HG03442 (cell line): ENCODE results near the gene EPHB6.
A peak's percentile ranks its signal among the peaks of the same experiment; 100 is the strongest.

Experiments used
- ATAC-seq: cut with Tn5 transposase; IDR thresholded peaks from one replicate; pipeline ENCODE4 v1.9.1; 2021; ENCODE audit warnings: mild to moderate bottlenecking, moderate library complexity; ENCODE audit not compliant: unreplicated experiment

Gene EPHB6, protein sequence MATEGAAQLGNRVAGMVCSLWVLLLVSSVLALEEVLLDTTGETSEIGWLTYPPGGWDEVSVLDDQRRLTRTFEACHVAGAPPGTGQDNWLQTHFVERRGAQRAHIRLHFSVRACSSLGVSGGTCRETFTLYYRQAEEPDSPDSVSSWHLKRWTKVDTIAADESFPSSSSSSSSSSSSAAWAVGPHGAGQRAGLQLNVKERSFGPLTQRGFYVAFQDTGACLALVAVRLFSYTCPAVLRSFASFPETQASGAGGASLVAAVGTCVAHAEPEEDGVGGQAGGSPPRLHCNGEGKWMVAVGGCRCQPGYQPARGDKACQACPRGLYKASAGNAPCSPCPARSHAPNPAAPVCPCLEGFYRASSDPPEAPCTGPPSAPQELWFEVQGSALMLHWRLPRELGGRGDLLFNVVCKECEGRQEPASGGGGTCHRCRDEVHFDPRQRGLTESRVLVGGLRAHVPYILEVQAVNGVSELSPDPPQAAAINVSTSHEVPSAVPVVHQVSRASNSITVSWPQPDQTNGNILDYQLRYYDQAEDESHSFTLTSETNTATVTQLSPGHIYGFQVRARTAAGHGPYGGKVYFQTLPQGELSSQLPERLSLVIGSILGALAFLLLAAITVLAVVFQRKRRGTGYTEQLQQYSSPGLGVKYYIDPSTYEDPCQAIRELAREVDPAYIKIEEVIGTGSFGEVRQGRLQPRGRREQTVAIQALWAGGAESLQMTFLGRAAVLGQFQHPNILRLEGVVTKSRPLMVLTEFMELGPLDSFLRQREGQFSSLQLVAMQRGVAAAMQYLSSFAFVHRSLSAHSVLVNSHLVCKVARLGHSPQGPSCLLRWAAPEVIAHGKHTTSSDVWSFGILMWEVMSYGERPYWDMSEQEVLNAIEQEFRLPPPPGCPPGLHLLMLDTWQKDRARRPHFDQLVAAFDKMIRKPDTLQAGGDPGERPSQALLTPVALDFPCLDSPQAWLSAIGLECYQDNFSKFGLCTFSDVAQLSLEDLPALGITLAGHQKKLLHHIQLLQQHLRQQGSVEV

DNA sequence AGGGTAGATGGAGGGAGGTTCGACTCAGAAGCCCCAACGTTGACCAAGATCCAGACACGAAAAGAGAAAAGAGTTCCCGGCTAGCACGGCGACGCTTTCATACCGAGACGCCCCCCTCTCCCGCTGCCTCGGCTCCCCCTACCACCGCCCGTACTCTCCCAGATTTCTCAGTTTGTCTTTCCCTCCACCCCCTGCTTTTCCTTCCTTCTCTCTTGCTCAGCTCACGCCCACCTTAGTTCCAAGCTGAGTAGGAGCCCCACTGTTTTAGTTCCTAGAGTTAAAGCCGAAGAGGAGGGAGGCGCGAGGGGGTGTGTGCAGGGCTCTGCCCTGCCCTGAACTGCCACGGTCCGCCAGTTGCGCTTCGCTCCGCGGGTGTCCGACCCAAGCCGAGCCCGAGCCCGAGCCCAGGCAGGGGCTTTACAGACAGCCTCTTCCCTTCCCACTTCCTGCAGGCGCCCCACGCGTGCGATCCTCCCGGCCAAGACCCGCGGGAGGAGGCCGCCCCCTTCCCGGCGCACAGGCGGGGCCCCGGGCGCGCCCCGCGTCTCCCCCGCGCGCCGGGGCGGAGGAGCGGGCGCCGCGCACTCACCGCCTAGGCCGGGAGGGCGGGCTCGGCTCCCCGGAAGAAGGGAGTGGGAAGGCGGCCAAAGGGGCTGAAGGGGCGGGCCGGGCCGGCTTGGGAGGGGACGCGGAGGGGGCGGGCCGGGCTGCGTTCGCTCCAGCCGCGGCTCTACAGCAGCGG, at the start of gene EPHB6:
Gene EPHB6, plus strand, starts transcription at position 705 of the 742 bp plus-strand sequence. CDS start 8,152 bp downstream, outside the sequence.
- ATAC-seq: peak; percentile 54

DNA sequence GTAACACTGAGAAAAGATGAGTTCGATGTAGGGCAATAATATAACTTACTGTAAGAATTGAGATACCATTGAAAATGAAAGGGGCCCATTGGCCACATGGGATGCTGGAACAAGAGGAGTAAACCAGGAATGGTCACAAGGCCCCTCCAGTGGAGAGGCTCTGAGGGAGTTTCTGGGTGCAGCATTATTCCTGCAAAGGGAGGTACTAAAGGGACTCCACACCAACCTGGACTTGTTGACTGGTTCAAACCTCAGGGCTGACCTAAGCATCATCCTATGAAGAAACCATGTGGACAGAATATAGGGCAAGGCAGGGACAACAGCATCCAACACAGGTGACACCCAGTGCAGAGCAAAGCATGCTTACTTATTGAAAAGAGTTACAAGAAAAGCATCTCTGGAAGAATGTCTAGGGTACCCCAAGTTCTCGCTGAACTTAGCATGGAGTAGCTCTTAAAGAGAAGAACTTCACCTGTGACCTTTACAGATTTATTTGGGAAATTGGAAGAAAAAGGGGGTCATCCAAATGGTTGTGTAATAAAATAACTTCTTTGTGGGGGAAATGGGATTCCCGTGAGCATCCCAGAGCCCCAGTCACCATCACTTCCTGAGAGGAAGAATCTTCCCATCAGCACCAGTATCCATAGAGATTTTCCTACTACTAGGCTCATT, 49.4 kb upstream of the EPHB6 start:
- no peak for ATAC-seq

DNA sequence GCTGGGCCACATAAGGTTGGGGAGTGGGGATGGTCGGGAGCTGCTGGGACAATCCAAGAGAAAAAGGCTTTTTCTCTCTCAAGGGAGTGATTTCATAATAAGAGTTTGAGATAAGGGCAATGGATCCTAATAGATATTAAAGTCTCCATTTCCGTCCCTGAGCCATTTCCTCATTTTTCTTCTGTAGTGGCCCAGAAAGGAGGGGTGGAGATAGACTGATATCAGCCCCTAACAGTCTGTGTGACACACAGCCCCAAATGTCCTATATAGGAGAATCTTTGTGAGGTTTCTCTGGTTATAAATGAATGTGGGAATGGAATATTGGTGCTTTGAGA, 48.9 kb upstream of the EPHB6 start:
- no peak for ATAC-seq

DNA sequence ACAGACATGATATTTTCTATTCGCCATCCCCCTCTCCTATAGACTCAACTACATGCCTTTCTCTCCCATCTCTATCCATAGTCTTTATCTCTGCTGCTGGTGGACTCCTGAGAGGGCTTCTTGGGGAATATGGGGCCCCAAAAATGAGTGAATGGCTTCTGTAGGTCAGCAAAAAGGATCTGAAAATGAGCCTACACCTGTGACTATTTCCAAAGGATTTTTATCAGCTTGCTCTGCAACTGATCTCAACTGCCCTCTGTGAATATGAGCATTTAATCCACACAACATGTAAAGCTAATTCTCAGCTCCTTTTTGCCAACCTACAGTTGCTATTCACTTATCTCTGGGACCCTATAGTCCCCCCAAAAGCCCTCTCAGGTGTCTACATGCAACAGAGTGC, 47.9 kb upstream of the EPHB6 start:
- ATAC-seq: no peak

DNA sequence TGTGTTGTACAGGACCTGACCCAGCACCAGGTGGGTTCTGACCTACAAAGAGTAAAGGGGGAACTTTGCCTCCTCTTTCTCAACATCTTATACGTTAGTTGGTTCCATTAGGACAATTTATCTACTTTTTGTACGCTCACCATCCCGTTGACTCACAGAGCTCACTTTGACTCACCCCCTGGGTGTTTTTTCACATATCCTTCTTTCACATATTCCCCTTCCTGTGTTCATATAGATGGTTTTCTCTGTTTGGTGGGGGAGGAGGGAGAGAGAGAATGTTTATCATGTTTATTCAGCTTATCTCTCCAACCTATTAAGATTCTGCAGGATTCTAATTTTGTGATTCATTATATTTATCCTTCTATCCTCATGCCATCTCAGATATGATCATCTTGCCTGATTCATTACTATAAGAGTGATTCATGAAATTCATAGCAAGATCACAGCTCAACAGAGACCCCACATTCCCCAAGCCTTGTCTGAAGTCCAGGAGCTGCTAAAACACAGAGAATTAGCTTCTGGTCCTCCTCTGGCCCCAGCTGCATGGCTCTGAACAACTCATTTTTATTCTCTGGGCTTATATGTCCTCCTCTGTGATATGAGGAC, 46.9 kb upstream of the EPHB6 start:
- ATAC-seq: peak; percentile 10

DNA sequence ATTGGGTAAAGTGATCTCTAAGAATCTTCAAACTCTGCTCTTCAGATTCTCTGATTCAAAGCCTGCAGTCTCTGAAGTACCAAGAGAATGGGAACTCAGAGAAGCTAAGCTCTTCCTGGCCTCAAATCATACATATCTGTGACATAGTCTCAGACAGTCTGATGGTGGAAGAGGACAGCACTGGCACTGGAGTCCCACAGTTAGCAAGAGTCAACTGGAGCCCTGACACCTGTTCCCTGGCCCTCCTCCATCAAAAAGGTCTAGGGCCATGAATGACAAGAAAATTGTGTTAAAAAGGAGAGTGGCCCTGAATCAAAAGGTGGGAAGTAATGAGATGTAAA, 46.4 kb upstream of the EPHB6 start:
- peak; percentile 14 for ATAC-seq

DNA sequence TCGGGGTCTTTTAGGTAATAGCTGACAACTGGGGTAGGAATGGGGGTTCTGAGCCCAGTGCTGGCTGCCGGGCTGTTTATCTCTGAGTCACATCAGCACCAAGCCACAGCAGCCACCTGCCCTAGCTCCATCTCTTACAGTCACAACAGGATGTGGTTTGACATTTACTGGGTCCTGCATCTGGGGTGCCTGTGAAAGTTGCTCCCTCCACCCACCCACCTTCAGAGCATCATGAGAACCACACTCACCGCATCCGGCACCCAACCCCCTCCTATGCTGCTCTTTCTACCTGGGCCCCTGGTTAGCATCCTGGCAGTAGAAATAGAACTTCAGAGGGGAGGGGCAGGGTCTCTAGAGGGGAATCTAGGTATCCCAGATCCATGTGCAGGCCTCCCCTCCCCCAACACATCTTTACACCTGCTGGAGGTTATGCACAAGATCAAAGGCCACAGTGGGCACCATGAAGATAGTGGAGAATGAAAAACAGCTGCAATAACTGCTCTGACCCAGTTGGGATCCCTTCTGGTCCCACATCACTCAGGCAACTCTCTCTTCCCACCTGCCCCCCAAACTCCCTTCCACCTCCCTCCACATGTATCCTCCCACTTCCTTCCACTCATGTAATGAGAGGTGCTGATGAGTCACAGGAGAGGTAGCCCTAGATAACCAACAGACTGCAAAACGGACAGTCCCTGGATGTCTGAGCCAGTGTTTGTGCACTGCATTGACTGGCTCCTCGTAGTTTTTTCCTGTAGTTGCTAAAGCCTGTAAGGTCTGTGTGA, 45.9 kb upstream of the EPHB6 start:
- ATAC-seq: peak; percentile 83

DNA sequence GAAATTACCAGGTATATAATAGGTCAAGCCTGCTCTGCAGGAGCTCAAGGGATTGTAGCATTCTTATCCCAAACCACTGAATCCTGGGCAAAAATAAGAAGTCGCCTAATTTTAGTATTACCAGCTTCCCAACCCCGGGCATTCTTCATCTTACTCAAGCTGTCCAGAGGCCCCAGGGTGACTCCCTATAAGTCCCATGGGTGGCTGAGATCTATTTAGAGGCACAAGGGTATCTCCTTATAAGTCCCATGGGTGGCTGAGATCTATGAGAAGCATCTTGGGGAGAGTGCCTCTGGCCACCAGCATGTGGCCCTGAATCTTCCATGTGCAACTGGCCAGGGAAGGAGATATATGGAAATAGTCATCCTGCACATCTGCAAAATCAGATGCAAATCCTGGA, 45.2 kb upstream of the EPHB6 start:
- ATAC-seq: no peak

DNA sequence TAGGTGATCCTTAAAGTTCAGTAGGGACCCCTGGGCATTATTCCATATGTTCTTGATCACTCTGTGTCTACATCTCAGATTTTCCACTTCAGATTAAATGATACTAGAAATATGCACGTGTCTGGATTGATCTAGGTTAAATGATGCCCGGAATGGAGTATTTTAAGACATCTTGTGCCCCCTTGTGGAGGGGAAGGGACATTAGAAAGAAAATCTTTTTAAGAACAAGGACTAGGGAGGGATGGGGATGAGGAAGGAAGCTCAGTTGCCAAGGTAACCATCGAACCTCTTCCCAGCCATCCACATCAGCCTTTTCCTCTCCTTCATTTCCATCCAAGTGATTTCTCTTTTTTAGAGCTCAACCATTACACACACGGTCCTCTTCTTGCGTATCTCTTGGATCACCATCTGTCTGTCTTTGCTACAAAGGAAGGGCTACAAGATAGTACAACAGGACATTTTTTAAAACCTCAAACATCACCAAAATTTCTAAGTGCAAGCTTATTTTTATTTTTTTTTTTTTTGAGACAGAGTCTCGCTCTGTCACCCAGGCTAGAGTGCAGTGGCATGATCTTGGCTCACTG, 43.6 kb upstream of the EPHB6 start:
- ATAC-seq: no peak

DNA sequence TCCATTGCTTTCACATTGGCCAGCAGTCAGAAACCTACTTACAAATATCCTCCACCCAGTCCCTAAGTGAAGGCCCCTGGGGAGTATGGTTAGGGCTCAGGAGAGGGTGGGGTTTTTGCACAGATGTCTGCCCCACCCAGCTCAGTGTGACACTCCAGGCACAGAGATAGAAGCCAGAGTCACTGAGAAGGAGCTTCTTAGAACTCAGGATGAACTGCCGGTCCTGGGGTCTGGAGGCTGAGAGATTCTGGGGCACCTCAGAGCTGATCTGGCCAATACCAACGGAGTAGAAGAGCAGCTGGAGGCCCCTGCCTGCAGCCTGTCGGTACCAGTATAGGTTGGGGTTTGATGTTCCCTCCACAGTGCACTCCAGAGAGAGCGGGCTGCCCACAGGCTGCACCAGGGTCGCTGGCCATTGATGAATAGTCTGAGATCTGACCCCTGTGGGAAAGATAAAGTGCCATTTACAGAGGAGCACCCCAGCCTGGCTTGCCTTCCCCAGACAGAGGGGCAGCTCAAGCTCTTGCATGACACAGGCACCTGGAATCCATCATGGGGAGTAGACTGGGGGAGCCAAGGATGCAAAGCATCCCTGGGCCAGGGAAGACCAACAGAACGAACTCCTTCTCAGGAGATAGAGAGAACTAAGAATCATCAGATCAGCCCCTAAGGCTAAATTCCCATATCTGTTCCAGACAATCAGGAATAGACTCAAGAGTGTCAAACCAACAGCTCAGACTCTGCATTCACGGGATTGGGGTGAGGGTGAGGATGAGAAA, 42.2 kb upstream of the EPHB6 start:
- peak; percentile 7 for ATAC-seq

DNA sequence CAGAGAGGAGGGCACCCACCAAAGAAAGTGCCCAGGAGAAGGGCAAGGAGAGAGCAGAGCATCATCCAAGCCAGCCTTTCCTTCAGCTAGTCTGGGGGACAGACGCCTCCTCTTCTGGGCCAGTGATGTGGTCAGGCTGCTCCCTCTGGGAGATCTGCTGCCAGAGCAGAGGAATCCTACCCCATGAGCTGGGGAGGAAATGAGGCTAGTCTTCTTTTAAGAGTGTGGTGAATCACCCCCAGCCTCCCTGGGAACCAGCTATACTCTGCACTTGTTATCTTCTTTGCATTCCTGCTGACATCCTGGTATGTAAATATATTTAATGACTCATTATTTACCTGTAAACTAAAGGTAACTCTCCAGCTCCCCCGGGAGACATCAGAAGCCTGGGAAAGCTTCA, 41.6 kb upstream of the EPHB6 start:
- ATAC-seq: no peak

DNA sequence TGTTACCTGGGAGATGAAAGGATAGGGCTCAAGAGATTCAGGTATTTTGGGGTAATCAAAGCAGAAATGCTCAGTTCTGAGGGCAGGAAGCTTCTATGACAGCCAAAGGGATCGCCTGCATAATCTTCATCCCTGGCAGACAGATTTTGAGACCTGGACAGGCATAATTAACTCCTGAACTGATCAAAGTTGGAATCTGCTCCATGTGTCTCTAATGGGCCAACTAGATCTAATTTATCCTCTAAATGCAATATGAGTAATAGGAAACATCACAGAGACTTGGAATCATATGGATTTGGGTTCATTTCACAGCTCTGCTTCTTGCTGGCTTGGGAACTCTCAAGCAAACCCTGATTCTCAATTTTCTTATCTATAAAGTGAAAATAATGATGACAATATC, 41.2 kb upstream of the EPHB6 start:
- ATAC-seq: no peak

DNA sequence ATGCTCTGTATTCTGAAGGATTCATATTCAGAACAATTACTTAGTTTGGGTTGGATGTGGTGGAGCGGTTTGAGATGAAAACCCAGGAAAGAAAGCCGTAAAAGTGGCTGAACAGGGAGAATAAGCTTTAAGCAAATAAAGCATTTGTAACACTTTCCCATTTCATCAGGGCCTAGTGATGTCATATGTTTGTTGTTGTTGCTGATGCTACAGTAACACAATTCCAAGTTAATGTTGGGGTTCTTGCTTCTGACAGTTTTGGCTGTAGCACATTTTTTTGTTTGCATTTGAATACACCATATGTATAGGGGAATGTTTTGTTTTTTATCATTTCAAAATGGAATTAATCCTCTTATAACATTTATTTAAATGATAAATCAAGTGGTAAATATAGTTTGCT, 40.4 kb upstream of the EPHB6 start:
- ATAC-seq: no peak

DNA sequence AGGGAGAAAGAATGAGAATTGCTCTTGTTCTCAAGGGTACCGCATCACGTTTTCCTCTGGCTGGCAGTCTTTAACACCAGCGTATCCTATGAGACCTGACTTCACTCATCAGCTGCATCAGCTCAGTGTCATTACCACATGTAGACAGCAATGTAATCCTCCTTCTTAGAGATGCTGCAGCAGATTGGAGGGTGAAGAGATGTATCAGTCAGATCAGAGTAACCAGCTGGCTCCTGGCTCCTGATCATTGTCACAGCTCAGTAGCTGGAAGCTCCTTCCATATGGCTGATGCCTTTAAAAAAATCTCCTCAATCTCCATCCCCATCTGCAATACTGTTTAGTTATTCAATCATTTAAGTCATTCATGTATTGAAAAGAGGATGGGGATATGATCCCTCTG, 39.7 kb upstream of the EPHB6 start:
- ATAC-seq: no peak

DNA sequence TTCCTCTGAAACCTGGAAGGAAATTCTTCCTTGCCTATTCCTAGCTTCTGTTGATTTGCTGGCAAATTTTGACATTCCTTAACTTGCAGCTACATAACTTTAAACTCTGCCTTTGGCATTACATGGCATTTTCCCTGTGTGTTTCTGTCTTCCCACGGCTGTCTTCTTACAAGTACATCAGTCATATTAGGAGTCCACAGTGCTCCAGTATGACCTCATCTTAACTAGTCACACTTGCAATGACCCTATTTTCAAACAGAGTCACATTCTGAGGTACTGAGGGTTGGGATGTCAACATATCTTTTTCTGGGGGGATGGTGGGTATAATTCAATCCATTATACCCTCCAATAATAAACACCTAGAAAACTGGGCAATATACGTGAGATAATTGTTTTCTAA, 37.4 kb upstream of the EPHB6 start:
- no peak for ATAC-seq

DNA sequence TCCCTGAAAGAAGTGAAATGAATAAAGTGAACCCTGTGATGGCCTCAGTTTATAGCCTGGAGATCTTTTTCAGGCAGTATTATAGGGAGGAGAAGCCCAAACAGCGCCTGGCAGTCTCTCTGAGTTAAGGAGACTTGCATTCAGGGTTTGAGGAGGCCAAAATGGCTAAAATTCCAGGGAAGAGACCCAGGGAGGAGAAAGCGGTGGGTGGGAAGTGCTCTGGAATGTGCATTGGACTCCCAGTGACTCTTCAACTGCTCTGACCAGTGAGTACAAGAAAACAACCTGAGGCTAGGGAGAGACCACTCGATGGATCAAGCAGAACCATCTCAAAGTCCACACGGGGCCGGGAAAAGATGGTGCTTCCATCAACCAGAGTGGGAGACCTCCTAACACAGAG, 35.3 kb upstream of the EPHB6 start:
- ATAC-seq: no peak

DNA sequence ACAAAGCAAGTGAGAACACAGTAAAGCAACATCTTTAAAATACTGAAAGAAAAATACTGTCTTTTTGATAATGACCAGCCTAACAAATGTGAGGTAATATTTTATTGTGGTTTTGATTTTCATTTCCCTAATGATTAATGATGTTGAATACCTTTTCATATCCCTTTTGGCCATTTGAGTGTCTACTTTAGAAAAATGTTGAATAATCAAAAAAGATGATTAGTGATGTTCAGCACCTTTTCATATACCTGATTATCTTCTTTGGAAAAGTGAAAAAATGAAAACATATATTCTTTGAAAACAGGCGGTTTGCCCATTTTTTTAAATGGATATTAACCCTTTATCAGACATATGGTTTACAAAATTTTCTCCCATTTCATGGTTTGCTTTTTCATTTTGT, 32.2 kb upstream of the EPHB6 start:
- no peak for ATAC-seq

DNA sequence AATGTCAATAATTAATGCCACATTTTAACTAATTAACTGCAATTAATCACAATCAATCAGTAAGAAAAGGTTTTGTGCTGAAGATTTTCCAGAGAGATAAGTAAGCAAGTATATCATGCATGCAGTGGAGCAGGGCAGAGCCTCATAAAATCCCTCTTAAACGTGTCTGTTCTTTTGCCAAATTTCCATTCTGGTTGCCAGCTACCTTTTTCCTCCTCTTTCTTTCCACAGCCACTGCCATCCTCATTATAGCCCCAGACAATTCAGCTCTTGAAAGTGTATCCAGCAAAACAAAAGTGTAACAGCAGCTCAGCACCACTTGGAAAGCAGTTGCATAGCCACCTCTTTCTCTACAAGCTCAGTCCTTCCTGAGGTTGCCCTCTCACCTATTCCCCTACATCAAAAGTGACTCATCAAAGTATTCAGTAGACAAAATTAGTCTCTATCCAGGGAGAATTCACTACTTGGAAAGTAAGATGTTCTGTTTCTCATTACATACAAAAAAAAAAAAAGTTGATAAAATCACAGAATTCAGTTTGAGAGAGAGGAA, 26.9 kb upstream of the EPHB6 start:
- ATAC-seq: no peak
